ENCODE measurements around the gene ALK.

The ALK gene

DNA sequence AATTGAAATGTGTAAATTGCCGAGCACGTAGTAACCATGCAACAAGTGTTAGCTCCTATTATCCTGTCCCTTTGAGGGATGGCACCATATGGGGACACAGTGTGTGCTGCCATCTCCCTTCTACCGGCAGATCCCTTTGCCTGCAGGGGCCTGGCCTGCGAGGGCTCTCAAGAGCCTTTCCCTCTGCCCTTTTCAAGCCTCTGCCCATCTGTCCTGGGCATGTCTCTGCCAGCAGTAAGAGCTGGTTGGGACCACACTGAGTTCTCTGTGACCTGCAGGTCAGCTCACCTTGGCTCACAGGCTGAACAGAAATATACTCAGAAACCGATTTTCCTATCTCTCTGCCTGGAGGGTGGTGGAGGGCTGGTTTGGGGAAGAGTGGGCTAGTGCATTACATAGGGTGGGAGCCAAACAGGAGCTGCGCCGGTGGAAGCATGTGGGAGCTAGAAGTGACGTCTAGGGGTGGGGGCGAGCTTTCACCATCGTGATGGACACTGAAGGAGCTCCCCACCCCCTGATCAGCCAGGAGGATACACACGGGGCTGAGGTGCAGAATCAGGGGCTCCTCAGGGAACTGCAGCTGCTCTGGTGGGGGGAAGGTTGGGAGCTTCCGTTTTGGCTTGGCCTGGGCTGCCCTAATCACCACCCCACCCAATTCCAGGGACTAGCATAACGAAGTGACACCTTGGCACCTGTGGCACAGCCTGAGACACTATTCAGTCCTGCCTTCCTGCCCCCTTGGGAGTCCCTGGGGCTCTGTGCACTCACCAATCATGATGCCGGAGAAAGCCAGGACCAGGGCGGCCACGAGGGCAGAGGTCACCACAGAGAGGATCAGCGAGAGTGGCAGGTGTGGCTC is 696.5 kb downstream of the ALK start:
- no peak for DNase-seq (ENCODE audit: low read depth)

DNA sequence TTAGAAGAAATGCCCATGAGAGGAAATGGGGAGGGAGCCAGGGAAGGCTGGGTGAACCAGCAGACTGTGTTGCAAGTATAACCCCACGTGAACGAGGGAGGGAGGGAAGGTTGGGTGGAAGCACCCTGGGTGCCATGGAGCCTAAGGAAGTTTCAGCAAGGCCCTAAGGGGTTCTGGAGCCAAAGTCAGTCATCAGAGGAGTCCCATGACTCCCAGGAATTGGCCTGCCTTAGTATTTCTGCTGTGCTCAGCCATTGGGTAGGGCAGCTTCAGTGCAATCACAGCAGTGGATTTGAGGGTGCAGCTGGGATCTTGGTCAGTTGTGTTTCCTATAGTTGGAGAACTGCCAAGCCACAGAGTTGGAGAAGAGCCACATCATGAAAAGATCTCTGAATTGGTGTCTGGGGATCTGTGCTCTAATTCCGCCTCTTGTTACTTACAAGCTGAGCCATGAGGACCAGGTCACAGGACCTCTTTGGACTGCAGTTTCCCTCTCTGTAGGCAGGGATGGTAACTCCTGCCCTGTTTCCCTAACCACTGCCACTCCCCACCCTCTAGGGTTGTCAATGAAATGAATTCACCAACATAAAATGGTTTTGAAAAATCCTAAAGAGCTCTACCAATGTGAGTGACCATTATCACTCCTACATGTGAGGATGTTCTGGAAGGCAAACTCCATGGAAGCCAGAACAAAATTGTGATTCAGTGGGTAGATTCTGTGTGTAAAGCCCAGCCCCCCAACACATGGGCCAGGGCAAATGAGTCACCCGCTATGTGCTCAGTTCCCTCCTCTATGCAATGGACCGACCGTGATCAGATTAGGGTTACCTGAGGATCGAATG is 697.3 kb downstream of the ALK start:
- peak; percentile 52 for DNase-seq (ENCODE audit: low read depth)

DNA sequence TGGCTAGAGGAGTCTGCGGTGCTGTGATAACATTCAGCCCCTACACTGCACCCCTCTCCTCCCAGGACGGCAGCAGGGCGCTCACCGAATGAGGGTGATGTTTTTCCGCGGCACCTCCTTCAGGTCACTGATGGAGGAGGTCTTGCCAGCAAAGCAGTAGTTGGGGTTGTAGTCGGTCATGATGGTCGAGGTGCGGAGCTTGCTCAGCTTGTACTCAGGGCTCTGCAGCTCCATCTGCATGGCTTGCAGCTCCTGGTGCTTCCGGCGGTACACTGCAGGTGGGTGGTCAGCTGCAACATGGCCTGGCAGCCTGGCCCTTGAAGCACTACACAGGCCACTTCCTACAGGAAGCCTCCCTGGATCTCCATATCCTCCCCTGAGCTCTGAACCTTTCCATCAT is 698.1 kb downstream of the ALK start:
- no peak for DNase-seq (ENCODE audit: low read depth)

DNA sequence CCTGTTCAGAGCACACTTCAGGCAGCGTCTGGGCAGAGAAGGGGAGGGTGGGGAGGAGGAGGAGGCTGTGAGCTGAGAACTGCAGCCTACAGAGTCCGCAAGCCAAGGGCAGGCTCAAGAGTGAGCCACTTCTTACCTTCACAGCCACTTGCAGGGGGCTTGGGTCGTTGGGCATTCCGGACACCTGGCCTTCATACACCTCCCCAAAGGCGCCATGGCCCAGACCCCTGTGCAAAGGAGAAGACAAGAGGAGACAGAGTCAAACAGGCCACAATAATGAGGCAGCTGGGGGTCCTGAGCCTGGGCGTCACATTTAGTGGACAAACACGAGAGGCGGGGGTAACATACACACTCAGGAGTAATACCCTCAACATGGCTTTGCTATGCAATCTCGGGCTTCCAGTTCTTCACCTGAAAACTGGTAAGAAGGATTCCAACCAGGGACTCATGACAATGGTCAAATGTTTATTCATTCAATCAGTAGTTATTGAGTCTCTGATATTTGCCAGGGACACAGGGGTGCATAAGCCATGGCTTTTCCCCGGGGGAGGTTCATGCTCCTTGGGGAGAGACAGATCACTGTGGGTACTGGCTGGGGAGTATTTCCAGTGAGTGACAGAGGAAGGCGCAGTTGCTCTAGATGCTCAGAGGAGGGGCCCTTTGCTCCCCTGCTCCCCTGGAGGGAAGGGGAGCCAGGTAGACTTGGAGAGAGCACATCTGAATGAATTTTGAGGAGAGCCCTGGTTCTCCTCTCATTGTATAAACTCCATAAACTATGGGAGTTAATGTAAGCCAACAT is 698.8 kb downstream of the ALK start:
- DNase-seq (ENCODE audit: low read depth), result no peak

DNA sequence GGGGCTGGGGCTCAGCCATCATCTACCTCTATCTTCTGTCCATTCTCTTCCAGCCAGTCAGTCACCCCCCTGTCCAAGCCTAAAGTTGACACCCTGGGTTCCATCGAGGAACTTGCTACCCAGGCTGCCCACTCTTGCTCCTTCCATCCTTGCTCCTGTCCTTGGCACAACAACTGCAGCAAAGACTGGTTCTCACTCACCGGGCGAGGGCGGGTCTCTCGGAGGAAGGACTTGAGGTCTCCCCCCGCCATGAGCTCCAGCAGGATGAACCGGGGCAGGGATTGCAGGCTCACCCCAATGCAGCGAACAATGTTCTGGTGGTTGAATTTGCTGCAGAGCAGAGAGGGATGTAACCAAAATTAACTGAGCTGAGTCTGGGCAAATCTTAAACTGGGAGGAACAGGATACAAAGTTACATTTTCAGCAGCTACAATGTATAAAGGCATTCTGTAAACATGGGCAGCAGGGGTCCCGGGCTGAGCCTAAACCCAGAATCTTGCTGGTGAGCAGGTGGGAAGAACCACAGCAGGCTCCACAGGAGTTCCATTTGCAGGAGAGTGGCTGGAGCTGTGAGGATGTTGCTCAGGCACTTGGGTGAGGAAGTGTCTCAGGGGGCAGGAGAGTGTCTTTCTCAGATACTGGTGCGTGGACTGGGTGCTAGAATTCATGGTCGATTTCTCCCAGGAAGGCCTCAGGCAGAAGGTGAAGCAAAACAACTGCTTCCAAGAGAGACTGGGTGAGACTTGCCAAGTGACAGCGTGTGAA is 700.7 kb downstream of the ALK start:
- no peak for DNase-seq (ENCODE audit: low read depth)

DNA sequence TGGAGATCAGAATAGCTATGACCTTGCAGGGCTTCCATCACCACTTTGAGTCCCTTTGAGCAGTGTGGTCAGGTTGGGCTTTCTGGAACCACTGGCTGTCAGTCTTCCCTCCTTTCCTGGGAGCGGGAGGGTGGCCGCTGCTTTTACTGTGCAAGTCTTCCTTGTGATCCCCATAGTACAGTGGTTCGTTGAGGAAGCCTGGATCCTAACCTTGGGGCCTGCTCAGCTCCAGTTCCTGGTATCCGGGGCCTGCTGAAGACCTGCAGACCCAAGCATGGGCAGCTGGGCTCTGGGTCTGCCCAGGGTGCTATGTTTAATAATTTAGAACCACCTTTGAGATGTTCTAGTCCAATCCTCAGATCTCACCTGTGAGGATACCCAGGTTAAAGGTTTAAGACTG is 702.0 kb downstream of the ALK start:
- DNase-seq (ENCODE audit: low read depth), result no peak

DNA sequence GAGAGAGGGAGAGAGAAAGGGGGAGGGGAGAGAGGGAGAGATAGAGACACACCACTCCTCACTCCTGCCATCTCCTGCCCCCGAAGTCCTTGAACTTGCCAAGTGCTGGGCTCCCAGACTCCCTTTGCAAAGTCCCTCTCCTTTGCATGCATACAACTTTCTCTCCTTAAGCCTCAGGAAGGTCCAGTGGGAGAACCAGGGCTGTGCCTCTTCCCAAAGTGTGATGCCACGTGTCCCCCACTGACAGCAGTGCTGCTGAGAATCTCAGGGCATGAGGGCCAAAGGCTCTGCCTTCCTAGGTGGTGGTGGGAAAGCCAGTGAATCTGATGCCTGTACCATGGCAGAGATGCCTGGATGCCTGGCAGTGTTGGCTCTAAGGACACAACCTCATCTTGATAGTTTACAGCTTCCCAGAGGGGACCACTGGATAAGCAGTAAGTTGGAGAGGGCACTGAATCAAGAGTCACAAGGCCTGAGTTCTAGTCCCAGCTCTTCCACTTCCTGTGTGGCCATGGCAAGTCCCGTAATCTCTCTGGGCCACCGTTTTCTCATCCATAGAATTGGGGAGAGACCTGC is 702.7 kb downstream of the ALK start:
- DNase-seq (ENCODE audit: low read depth), result no peak

DNA sequence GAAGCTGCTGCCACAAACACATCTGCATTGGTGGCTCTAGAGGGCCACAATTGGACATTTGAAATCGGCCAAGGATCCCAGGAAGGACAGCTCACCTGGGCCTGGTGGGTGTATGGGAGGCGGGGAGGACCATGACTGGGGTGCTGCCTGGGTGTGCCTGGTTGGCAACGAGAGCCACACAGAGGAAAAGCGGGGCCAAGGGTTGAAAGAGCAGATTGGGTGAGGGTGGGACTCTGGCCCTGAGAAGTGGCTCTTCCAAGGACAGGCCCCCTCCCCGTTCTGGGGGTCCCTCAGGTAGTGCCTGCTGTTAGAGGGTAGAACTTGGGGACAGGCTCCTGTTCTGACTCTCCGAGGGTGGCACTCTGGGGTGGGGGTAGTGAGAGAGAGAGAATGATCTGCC is 703.3 kb downstream of the ALK start:
- DNase-seq (ENCODE audit: low read depth), result no peak

DNA sequence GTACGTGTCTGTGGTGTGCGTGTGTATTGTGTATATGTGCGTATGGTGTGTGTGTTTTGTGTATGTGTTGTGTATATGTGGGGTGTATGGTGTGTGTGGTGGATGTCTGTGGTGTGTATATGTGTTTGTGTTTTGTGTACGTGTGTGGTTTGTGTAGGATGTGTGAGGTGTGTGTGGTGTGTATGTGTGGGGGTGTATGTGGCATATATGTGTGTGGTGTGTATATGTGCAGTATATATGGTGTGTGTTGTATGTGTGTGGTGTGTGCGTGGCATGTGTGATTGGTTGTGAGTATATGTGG is 704.8 kb downstream of the ALK start:
- no peak for DNase-seq (ENCODE audit: low read depth)

DNA sequence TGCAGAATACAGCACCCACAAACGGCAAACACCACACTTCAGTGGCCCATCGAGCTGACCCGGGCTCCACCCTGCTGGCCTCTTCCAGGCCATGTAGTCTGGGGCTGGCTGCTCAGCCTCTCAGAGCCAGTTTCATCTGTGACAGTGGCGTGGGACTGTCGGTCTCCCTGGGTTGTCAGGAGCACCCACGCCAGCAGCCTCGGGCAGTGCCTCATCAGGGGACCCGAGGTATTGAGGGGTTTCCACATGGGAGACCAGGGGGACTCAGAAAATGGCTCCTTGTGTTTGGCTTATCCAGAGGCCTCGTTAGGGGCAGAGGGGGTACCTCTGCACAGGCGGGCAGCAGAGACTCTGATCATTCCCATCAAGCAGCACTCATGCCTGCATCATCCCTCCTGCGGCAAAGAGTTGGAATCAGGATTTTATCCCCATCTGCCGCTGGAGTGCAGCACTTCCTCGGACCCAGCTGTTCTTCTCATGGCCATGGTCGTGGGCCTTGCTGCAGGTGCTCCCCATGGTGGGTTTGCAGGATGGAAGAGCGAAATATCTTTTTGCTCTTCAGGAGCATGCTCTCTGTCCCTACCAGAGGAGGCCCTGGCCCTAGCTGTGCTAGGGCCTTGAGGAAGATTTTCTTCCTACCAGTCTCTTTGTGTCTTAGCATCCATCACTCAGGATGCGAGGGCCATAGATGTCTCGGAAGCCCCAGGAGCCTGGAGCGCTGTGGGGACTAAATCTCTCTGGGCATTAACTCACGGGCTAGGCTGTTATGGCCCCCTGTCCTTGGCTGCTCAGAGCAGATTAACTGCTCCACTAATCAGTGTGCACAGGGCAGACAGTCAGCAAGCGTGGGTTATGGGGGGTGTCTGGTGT is 705.4 kb downstream of the ALK start:
- DNase-seq (ENCODE audit: low read depth), result no peak

DNA sequence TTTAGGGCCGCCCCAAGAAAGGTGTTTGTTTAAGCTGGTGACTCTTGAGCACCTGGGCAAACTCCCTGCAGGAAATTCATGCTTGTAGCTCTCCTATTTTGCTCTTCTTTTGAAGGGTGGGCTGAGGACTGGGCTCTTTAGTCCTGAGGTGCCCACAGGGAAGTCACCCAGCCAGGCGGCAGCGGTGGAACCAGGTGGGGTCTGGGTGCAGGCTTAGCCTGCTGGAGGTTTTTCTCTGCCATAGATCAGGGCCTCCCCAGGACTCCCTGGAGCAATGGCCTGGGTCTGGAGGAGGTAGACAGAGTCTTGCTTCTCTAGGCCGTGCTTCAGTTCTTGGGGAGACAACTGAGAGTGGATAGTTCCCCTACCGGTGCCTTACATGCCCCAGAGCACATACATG is 706.3 kb downstream of the ALK start:
- no peak for DNase-seq (ENCODE audit: low read depth)

DNA sequence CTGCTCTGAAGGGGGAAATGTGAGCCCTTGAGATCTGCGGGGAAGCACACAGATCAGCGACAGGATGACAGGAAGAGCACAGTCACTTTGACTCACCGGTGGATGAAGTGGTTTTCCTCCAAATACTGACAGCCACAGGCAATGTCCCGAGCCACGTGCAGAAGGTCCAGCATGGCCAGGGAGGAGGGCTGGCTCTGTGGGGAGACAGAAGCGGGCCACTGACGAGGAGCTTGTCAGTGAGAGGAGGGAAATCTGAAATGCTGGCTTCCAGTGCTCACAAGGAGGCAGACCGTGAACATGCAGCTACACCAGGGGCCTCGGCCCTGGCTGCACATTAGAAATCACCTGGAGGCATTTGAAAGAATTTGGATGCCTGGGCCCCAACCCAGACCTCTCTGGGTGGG is 707.5 kb downstream of the ALK start:
- DNase-seq (ENCODE audit: low read depth), result no peak

DNA sequence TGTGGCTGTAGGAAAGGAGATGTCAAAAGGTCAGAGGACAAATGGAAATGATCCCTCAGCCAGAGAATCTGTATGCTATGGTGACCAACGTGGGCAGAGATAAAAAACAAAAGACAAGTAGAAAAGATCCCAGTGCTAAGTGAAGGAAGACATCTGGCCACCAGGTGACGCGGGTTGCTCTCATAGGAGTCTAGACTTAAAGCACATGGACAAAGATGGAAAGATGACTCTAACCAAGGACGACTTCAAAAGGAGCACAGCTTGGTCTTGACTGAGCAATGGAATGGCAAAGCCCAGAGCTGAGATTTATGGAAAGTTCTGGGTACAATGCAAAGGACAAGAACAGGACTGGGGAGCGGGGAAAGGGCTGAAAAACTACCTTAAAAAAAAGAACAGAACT is 709.4 kb downstream of the ALK start:
- DNase-seq (ENCODE audit: low read depth), result no peak

DNA sequence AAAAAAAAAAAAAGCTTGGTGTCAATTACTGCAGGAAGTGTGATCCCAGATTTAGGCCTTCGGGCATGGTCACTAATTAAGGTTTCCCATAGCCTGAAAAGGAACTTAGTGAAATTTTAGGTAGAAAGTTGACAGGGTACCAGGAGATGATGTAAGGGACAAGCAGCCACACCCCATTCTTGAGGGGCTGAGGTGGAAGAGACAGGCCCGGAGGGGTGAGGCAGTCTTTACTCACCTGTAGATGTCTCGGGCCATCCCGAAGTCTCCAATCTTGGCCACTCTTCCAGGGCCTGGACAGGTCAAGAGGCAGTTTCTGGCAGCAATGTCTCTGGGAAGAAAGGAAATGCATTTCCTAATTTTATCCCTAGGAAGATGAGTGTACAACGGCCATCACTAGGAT is 711.8 kb downstream of the ALK start:
- no peak for DNase-seq (ENCODE audit: low read depth)

DNA sequence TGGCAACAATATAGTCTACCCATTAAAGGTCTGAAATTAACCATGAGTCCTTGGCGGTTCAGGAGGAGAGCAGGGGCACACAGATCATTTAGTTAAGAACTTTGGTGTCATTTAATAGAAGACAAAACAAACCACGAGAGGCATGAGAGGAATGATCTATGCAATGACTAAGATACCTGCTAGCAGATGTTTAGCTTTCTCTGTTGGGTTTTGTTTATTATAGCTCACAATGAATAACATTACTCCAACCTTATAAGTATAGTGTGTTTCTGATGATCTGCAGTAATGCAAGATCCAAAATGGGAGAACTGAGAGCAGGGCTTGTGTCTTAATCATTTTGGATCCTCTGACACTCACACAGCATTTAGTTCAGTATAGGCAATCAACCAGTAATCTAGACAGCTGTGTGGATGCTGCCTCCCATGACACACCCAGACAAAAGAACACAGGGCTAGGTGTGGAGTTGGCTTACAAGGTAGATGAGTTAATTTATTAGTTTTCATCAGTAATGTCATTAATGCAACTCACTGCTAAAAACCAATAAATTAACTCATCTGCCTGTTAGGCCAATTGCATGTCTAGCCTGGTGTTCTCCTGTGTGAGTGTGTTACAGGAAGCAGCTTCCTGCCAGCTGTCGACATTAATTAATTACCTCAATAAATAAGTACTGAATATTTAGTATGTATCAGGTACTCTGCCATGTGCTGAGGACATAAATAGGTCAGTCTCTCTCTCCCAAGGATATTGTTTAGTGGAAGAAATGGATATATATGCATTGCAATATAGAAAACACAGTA is 713.8 kb downstream of the ALK start:
- no peak for DNase-seq (ENCODE audit: low read depth)

DNA sequence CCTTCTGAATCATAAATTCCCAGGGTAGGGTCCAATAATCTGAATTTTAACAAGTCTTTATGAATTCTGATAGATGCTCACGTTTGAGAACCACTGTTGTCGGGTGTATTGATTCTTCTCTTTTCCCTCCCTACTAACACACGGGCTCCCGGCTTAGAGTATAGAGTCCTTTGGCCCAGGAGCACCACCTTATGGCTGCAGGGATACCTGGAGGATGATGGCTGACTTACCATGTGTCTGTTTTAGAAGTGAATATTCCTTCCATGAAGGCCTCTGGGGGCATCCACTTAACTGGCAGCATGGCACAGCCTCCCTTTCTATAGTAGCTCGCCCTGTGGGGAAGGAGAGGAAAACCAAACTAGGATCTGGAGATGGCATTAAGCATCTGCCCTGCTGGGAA is 714.4 kb downstream of the ALK start:
- no peak for DNase-seq (ENCODE audit: low read depth)

DNA sequence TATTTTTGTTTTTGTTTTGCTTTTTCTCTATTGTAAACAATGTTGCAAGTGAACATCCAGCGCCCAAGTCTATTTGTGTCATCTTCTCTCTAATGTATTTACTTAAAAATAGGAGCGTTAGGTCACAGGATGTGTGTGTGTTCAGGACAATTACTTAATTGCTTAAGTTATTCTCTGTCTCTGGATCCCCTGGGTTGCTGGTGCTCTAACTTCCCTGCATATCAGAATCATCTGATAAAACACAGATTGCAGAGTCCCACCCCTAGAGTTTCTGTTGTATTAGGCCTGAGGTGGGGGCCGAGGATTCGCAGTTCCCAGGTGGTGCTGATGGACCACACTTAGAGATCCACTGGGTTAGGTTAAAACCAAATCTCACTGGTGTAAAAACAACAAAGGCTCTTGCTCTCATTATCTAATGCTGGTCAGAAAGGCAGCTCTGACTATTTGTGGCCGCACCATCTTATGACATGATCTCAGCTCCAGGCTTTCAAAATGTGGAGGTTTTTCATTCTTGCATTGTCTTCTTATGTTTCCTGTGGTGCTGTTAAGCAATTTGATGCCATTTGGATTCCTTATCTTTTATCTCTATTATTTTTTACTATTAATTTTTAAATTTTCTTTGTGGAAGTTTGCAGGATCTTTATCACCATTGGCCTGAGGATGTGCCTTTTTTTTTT is 718.4 kb downstream of the ALK start:
- no peak for DNase-seq (ENCODE audit: low read depth)

DNA sequence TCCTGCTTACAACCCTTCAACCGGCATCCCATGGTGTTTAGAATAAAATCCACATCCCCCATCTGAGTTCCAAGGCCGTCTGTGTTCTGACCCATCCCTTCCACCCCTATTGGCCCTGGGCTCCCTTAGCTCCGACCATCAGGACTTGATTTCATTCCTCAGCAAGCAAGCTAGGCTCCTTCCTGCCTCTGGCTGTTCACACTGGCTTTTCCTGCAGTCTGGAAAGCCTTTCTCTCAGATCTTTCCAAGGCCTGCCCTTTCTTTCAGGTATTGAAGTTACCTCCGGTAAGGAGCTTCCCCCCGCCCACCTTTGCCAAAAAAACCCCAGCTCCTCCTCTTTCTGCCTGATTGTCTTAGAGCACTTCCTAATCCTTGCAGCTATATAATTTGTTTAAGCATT is 719.4 kb downstream of the ALK start:
- no peak for DNase-seq (ENCODE audit: low read depth)

All from non-pigmented ciliary epithelial cell (primary cell).